ENCODE results near the gene PHACTR2. TPM values are rescaled to one million over a fixed set of nuclear protein-coding genes. Genes with fewer than 3 reads are reported as not detected.

The PHACTR2 gene
- total and polyA plus RNA-seq, 9 donors, result 9.8 to 76.2 (median 45.4) TPM

- TF ChIP-seq CTCF (IDR thresholded peaks at IDR 0.05), result no peak
- no peak for TF ChIP-seq EP300 (IDR thresholded peaks at IDR 0.05)
- TF ChIP-seq POLR2A (IDR thresholded peaks at IDR 0.05), result no peak
- Histone ChIP-seq H3K4me1 (ENCODE audit: insufficient read depth) (peaks cover 24% of the 10 kb centered on the region), H3K27ac (peak overlapping the region; percentile 49 to 76), H3K9me3 (no peaks in the 10 kb centered on the region), H3K4me3 (peak overlapping the region; percentile 0), H3K36me3 (no peaks in the 10 kb centered on the region), H3K27me3 (no peaks in the 10 kb centered on the region)
- 1 to 7% (median 5%) methylated on average over 12 of the region's 12 CpGs for WGBS, 3 donors
- peak in 3 of 5 donors; percentile 37 to 51 (median 46) for DNase-seq
- intact Hi-C loops (cut with DNase I), result loop anchor here in 1 of 4 donors (2.0 kb wide), 1 partner anchor 65 kb away; no protein-coding TSS in a partner anchor
Observed at GRCh38 chr6:143743301-143744166, 65.8 kb downstream of the PHACTR2 start.

DNA sequence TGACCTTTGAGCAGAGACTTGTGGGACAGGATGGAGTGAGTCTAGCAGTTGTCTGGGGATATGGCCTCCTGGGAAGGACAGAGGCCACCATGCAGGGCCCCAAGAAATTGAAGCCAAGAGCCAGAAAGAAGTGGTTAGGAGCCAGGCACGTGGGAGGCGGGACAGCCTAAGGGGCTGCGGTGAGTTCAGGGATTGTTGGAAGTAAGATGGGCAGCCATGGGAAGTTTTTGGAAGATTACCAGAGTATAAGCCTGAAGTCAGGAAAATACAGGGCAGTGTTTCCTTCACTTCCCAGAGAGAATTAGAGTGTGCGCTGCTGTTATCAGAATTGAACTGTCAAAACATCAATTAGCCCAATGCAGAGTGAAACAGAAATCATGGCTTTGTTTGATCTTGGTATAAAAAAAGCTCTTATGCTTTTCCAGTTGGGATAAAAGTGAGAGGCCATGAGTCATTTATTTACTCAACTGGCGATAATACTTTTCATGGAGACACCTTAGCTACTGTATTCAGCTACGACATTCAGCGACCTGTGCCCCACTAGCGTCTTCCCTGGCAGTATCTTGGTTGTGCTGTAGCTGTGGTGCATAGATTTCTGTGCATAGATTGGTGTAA lies 66.9 kb downstream of the PHACTR2 start:
- TF ChIP-seq CTCF (IDR thresholded peaks at IDR 0.05), result no peak
- no peak for TF ChIP-seq EP300 (IDR thresholded peaks at IDR 0.05)
- no peak for TF ChIP-seq POLR2A (IDR thresholded peaks at IDR 0.05)
- Histone ChIP-seq H3K9me3 (no peaks in the 10 kb centered on the region), H3K4me3 (peak overlapping the region; percentile 12), H3K27me3 (no peaks in the 10 kb centered on the region), H3K27ac (peak overlapping the region; percentile 49 to 76), H3K36me3 (no peaks in the 10 kb centered on the region), H3K4me1 (ENCODE audit: insufficient read depth) (peaks cover 24% of the 10 kb centered on the region)
- no peak for DNase-seq
- 15 to 31% (median 22%) methylated on average over 8 of the region's 8 CpGs for WGBS, 3 donors
- intact Hi-C loops (cut with DNase I), result loop anchor here in 1 of 4 donors (2.0 kb wide), 1 partner anchor 66 kb away; no protein-coding TSS in a partner anchor

GRCh38 chr6:143745166-143746133 lies 67.7 kb downstream of the PHACTR2 start:
- peaks cover 24% of the 10 kb centered on the region for H3K4me1 ChIP-seq (ENCODE audit: insufficient read depth)

More at GRCh38 chr6:143745166-143746133, 67.7 kb downstream of the PHACTR2 start:
- H3K27ac ChIP-seq, result peak overlapping the region; percentile 4 to 76
- H3K9me3 ChIP-seq, result no peaks in the 10 kb centered on the region
- TF ChIP-seq POLR2A (IDR thresholded peaks at IDR 0.05), result no peak
- TF ChIP-seq CTCF (IDR thresholded peaks at IDR 0.05), result no peak
- no peak for TF ChIP-seq EP300 (IDR thresholded peaks at IDR 0.05)
- H3K27me3 ChIP-seq, result no peaks in the 10 kb centered on the region
- intact Hi-C loops (cut with DNase I), result loop anchor here in 1 of 4 donors (2.0 kb wide), 1 partner anchor 67 kb away; no protein-coding TSS in a partner anchor
- peak overlapping the region; percentile 12 for H3K4me3 ChIP-seq
- H3K36me3 ChIP-seq, result no peaks in the 10 kb centered on the region
- WGBS, 3 donors, result 9 to 24% (median 13%) methylated on average over 22 of the region's 22 CpGs
- peak; percentile 33 to 57 (median 46) for DNase-seq

Data from ovary (tissue), 9 donors.